ENCODE measurements around the gene UQCRC1.

The UQCRC1 gene

DNA sequence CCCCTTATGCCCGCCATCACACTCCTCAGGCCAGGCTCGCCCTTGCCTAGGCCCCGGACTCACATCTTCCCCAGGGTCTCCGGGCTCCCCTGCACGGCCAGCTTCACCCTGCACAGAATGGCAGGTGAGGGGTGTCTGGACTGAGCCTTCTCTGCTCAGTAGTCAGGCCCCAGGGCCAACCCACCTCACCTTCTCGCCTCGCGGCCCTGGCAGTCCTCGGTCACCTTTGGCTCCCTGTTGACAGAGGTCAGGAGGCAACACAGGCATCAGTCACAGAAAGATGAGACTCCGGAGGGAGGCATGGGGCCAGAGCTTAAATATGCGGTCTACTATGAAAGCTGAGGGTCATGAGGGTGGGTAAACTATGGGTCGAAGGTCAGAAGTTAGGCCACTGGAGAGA is 37.5 kb downstream of the UQCRC1 start:
- DNase-seq (no peak), ATAC-seq (no peak)

DNA sequence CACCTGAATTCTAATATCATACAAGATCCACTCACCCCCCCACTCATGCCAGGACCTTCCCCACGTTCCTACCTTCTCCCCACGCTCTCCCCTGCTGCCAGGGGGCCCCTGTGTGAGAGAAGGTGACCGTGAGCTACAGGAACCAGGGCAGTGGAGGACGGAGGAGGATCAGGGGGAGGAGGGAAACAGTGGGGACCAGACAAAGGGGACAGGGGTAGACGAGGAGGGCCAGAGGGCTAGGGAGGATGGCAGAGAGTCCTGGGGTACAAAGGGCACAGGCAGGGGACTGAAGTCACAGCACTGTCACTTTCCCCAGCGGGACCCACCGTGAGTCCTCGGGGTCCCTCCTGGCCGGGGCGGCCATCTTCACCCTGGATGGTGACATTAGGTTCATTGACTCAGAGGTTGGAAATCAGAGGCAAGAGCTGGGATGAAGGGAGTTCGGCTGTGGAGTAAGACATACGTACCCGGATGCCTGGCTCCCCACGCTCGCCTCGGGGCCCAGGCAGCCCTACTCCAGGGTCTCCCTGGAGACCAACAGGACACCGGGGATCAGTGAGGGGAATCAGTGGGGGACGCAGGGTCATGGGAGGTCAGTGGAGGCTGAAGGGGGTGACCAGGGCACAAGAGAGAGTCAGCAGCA is 39.5 kb downstream of the UQCRC1 start:
- ATAC-seq = no peak
- DNase-seq = no peak

DNA sequence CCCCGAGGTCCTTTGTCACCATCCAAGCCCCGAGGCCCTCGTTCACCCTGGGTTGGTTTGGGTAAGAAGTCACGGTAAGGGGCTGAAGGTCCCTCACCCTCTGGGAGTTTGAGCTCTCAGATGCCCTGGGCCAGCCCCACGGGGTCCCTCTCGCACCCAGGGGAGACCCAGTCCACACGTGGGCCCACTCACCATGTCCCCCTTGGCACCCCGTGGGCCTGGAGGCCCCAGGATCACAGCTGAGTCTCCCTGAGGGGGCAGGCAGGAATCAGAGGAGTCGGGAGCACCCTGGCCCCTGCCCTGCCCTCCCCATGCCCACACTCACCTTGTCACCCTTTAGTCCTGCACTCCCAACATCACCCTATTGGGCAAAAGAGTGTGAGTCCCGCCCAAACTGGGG is 40.0 kb downstream of the UQCRC1 start:
- no peak for DNase-seq
- no peak for ATAC-seq

DNA sequence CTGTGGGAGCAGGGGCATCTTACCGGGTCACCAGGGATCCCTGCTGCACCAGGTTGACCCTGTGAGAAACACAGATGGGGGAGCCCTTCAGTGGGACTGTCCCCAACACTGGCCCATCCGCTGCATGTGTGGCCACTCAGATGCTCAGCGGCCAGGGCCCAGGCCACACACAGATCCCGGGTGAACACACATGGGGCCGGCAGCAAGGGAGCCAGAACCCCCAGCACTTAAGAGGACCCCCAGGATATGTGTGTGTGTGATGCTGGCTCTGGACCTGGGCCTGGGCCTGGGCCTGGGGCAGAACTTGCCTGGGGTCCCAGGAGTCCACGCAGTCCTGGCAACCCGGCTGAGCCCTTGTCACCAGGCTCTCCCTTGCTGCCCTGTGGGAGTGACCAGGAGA is 41.0 kb downstream of the UQCRC1 start:
- ATAC-seq (no peak), DNase-seq (no peak)

DNA sequence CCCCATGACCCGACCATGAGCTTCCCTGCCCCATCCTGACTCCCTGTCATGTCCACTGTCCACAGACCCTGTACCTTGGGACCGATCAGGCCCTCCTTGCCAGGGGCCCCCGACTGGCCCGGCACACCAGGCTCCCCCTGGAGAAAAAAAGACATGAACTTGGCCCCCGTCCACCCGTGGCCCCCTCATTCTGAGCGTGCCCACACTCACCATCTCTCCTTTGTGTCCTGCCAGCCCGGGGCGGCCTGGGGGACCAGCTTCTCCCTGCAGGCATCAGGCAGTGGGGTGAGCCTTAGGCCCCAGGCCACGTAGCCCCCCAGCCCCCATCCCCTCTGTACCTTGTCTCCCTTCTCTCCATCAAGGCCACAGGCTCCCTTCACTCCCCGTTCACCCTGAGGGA is 41.9 kb downstream of the UQCRC1 start:
- DNase-seq (no peak), ATAC-seq (no peak)

DNA sequence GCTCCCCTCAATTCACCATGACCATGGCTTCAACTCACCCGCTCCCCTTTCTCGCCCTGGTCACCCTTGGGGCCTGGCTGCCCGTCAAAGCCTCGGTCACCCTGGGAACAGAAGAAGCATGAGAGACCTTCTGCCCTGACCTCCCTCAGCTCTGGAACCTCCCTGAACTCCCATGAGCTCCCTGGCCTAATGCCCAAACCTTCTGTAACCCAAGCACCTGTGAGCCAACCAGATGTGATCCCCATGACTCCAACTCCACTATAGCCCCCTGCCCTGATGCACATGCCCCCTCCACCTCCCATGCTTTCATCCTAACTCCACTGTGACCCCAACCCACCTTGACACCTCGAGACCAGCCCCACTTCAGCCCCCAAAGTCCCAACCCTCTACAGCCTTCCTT is 42.4 kb downstream of the UQCRC1 start:
- DNase-seq = no peak
- no peak for ATAC-seq

DNA sequence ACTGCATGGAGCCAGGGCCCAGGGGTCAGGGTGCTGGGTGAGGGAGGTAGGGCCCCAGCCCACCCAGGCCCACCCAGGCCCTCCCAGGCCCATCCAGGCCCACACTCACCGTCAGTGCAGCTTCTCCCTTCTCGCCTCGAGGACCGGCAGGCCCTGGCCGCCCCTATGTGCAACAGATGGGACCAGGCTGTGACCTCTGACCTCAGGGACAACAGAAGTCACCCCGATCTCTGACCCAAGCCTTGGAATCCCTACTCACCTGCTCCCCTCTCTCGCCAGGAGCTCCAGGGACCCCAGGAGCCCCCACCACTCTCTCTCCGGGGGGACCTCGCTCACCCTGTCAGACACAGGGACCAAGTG is 43.1 kb downstream of the UQCRC1 start:
- DNase-seq (no peak), ATAC-seq (no peak)

DNA sequence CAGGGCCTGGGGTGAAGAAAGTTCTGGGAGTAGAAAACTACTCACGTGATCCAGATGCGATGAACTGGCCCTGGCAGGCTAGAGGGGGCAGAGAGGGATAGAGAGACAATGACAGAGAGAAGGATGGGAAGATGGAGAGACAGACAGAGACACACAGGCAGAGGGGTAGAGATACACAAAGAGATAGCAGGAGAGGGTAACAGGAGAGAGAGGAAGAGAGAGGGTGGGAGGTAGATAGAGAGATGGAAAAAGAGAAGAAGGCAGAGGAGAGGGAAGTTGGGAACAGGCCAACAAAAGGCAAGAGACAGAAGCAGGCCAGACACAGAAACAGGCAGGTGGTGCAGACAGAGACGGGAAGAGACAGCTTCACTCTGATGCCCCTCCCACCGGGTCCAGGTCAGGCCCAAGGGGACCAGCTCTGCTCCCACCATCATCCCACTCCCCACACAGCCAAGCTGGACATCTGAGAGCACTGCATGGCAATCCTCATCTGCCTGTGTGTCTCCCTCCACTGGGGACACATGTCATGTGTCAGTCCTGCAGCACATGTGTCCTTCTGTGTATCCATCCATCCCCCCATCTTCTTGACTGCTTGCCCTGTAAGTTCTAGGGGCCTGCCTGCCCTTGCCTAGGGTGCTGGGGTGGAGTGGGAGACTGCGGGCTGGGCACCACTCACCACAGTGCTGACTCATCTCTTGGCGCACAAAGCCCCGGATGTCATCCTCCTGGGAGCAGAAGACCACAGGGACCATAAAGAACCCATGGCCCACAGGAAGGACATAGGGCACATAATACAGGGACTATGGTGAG is 43.6 kb downstream of the UQCRC1 start:
- DNase-seq = peak; percentile 41
- ATAC-seq = peak; percentile 33

DNA sequence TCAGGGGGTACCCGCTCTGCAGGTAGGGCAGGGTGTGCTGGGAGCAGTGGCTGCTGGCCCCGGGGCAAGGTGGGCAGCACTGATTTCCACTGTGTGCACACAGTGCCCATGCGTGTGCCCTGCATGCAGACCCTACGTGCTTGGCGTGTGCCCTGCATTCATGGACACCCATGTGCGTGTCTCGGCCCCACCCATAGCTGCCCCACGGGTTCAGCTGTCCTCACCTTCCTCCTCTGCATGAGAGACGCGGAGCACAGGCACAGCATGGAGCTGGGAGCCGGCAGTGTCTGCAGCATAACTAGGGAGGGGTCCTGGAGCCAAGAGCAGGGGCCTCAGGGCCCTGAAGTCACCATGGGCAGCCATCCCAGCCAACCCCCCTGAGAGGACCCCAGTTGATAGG is 44.3 kb downstream of the UQCRC1 start:
- no peak for DNase-seq

DNA sequence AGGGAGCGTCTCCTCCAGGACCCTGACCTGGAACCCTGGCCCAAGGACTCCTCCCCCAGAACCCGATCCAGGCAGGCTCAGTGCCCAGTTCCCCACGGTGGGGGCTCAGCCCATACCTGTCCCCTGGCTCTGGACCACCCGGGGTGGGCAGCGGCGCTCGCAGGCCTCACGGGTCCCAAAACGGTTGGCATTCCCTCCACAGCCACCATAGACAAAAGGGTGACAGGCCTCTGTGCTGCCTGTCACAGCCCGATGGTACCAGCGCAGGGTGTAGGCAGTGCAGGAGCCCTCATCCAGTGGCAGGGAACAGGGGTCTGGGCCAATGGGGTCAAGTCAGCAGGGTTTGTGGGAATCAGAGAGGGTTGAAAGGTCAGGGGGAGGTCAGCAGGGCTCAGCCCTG is 44.8 kb downstream of the UQCRC1 start:
- ATAC-seq (no peak), DNase-seq (no peak)

More for the DNA sequence above, 44.3 kb downstream of the UQCRC1 start:
- ATAC-seq = no peak

DNA sequence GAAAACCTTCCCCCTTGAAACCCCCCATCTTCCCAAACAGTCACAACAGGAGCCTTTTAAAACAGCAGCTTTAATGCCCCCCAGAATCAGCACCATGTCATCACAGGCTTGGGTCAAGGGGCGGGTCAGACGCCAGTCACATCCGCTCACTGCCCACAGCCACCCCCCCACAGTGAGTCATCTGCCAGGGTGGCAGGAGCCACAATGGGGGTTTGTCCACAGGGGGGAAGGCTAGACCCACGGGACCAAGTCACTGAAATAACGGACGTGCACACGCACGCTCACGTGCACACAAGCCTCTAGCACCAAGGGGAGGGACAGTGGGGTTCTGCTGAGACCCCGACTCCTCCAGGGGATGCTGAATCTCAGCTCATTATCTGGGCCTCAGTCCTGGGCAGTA is 45.4 kb downstream of the UQCRC1 start:
- peak; percentile 41 for ATAC-seq
- DNase-seq = peak; percentile 68

DNA sequence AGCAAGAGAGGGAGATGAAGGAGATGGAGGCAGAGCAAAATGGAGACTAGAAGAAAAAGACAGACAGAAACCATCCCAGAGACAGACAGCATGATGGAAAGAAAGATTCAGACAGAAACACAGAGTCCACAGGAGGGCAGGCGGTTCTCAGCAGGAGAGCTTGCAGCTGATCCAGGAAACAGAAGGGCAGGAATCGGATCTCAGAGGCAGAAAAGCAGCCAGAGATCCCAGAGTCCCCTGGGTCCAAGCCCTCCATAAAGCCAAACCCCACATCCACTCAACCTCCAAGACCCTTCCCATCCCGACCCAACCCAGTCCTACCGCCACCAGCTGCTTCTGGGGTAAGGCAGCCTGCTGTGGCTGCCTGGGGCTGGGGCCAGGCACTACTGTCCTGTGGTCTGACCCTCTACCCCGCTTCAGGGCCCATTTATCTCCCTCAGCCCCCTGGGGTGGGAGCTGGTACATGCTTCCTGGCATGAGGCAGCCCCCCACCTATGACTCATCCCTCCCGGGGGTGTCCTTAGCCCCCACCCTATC is 46.0 kb downstream of the UQCRC1 start, which contains the start of gene UCN2:
UCN2 (minus strand) TSS at position 400 of the 537 bp plus-strand sequence. CDS start 657 bp downstream, outside the sequence.
- DNase-seq (no peak), ATAC-seq (no peak)

DNA sequence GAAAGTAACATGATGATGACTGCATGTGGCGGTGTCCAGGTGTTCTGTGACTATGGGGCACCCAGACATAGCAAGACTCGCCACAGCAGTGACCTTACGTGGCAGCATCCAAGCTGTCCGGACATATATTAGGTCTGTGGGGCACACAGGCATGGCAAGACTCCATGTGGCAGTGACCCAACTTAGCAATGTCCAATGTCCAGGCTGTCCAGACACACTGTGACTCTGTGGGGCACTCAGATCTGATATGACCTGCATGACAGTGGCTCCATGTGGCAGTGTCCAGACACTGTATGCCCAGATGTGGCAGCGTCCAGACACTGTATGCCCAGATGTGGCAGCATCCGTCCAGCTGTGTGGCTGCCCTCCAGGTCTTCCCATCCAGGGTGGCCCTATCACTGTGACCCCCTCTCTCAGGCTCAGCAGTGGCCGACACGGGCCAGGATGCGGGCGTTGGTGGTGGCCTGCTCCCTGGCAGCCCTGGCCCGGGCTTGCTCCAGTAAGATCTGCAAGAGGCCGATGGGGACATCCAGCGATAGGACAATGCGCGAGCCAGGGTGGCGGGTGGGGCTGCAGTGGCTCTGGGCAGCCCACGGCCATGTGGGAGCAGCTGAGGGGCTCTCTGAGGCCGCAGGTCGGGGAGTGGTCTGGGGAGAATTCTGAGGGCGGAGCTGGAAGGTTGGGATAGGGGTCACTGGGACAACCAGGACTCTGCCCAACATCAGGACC is 46.9 kb downstream of the UQCRC1 start:
- DNase-seq (no peak), ATAC-seq (no peak)

DNA sequence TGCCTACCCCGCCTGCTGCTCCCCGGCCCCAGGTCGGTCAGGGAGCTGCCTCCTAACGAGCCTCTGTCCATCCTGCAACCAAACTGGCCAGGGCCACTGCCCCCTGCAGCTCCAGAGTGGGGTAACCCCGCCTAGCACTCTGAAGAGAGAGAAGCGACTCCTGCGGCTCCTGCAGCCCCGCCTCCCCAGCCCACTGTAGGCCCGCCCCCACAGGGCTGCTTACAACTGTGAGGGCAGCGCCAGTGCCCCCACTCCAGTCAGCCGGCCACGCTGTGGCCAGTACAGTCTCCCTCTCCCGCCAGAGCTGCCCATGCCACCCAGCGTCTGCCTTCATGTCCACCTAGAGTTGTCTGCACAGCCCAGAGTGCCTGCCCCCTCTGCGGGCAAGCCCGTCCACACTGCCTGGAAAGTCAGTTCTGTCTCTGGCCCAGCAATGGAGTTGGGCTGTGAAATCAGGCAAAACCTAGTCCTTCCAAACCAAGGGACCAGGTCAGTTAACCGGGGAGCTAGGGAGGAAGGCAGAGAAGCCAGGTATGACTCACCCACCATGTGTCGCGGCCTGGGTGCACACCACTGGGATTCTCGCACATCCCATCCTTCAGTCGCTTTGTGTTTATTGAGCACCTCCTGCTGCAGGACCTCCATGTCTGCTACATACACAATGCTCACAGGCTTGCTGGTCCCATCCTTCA is 48.3 kb downstream of the UQCRC1 start:
- no peak for ATAC-seq
- DNase-seq = peak; percentile 38

DNA sequence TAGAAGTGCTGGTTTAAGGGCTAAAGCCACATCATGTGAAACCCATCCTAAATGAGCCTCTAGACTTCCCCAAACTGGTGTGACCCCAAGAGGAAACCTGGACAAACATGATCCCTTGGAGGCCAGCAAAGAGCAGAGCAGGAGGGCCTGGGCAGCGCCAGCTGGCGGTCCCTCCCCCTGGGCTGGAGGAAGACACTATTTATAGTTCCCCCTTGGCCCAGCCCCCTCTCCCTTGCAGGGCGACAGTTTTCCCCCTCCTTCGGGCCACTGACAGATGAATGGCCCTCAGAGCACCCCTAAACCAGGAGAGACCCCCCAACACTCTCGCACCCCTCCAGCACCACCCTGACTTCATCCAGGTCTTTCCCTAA is 48.8 kb downstream of the UQCRC1 start:
- no peak for DNase-seq
- no peak for ATAC-seq

DNA sequence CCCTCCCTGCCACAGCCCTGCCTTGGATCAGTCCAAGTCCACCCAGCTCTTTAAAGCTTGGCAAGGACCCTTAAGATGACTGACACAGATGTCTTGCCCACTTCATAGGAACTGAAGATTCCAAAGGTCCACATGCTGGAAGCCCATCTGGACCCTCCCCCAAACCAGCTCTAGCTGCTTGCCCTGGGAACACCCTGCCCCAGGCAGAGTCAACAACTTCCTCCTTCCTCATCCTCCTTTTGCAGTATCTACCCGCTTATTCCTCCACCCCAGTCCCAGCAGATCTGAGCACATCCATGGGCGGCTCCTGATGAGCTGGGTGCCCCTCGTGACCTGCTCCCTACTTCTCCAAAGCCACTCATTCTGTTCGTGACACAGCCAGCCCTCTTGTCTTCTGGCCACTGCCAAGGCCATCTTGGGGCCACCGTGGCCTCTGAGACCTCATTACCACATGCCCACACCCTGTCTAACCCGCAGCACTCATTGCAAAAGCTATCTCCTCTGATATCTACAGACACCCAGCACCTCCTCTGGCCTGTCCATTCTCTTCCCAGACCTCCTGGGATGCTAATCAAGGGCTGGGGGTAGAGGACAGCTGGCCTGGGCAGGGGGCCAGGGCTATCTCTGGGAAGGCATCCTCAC is 50.8 kb downstream of the UQCRC1 start:
- no peak for ATAC-seq
- DNase-seq = no peak

DNA sequence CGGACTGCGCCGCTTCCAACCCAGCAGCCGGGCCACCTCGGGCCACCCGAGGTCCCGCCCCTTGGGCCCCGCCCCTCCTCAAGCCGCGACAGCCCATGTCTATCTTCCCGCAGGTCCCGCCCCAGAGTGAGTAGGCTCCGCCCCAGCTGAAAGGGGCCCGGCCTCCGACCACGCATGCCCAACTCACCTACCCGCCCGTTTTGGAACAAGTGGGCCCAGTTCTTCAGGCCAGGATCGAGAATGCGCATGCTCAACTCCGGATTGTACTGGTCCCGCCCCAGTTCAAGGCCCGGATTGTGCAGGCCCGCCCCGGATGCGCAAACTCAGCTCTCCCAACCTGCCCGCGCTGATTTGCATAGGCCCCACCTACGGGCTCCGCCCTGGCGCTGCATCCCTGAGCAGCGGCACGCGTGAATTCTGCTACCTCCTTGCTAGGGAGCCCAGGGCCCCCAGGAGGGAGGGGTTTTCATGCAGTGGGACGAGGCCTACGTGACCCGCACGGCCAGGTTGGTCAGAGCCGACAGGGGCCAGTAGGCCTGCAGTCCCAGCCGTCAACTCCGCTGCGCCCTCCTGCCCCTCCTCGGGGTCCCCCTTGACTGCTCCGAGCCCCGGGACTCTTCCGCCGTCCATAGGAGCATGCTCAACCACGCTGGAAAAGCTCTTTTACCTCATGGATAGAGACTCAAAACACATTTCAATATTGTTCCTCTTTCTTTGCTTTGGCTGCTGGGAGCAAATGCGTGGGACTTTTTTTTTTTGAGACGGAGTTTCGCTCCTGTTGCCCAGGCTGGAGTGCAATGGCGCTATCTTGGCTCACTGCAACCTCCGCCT is 52.4 kb downstream of the UQCRC1 start, which contains the start of gene PFKFB4:
PFKFB4 (minus strand) TSS at position 8 of the 831 bp plus-strand sequence. CDS start 26 bp downstream, outside the sequence.
- peak; percentile 89 for ATAC-seq
- DNase-seq = peak; percentile 100

DNA sequence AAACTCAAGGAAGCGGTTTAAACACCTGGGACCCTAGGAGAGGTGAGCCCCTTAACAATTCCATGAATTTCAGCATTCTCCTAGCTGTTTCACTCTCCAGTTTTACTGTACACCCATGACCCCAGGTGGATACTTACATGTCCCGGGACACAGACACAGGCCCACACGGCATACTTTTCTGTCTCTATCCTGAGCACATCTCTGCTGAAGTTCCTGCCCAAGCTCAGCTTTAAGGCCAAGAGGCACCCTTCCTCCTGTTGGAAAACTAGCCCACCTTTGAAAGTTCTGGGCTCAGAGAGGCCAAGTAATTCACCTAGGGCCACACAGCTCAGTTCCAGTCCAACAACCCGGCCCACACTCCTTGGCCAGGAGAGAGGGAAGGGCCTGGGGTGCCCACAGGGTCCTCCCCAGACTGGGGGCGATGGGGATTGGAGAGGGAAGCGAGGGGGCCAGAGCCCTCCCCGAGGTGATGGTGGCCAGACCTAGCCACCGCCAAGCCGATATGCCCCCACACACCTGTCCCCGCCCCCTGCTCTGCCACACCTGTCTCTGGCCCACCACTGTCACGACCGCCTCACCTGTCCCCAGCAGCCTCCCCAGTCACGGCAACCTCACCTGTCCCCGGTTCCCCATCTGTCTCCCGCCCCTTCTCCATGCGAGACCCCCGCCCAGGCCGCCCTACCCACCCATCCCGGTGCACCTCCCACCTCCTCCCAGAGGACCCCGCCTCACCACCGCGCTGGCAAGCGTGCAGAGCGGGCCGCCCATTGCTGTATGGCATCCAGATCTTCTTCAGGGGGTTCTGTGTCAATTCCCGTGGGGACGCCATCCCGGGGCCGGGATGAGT is 53.3 kb downstream of the UQCRC1 start:
- DNase-seq (no peak), ATAC-seq (no peak)

DNA sequence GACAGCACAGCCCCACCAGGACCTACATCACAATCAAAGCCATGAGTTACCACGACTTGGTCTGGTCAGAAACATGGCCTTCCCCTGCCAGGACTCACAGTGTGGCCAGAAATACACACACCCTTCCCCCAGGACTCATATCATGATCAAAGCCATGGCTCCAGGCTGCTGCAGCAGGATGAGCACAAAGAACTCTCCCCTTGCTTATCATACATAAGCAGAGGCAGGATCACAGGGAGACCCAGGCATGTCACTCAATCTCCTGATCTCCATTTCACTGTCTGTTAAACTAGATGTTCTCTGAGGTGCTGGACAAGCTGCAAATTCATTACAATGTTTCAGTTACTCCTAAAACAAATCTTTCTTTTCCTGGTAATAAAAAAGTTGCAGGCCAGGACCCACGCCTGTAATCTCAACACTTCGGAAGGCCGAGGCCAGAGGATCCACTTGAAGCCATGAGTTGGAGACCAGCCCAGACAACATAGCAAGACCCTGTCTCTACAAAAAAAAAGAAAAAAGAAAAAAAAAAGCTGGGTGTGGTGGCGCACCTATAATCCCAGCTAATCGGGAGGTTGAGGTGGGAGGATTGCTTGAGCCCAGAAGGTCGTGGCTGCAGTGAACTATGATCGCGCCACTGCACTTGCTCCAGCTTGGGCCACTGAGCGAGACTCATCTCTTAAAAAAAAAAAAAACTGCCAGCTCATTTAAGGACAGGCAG is 54.1 kb downstream of the UQCRC1 start:
- no peak for DNase-seq

More for the DNA sequence above, 54.1 kb downstream of the UQCRC1 start:
- ATAC-seq = no peak
